ENCODE measurements around the gene TINCR.
"Not testable (repeated sequence)": the region's sequence is repeated elsewhere in the genome, so short reads cannot be mapped to it uniquely, and the experiment has no call there.

Gene TINCR

GRCh38 chr19:5567360-5567969, at the start of gene TINCR:
TSS of gene TINCR (minus strand) at chr19:5567953.
- DNase-seq (ENCODE audit: low read depth in 2 of 2) = no peak

GRCh38 chr19:5617080-5617479, 49.3 kb upstream of the TINCR start:
- no peak for DNase-seq (ENCODE audit: low read depth in 2 of 2)

DNA sequence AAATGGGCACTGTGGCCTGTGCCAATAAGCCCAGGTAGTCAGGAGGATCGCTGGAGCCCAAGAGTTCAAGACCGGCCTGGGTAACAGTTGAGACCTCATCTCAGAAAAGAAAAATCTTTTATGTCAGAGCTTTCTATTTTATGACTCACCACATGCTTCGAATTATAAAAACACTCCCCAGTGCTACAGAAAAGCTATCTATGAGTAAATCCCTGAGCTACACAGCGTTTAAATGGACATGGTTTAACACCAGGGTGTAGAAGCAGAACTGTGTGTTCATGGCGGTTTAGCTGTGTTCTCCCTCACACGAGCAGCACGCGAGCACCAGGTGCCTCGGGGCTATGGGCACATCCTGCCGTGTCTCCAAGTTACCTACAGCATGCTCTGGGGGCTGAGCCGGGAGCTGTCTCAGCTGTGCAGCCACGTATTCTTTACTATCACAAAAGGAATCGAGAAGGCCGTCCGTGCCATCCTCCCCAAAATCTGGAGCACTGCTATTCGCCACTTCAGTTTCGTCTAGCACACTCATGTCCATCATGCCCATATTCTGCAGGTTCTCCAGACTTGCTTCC, 48.1 kb upstream of the TINCR start:
- no peak for DNase-seq (ENCODE audit: low read depth in 2 of 2)

DNA sequence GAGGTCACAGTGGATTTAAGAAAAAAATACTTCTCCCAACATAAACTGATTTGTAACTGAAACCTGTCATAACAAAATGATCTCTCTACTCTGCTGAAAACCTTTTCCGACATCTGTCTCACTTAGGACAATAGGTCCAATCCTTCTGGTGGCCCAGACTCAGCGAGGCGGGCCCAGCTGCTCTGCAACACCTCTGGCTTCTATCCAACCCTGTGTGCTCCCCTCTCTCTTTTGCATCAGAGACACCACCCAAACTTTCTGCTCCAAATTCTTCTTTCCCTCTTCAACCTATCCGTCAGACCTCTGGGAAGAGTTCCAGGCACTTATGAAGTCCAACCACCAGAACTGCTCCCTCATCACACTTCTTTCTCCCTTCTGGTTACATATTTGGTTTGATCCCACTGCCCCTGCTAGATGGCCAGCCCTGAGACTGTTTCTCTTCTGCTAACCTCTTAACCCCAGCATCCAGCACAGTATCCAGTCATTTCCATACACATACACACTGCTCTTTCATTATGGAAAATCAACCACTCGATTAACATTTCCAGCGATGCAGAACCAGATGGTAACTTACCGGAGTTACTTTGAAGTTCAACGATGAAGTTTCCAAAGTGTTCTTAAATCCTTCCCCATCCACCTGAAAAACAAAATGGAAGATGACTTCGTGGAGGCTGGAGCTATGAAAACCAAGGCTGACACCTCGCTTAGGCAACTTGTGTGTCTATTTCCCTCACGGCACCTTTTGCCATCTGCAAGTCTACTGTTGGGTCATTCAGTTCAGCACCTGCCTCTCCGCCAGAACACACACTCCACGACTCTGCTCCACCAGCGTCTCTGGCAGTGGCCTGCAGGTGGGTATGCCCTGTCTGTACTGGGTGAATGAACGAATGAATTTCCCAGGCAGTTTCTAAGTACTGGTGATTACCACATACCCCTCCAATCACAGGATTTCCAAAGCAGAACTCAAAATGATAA, 45.4 kb upstream of the TINCR start:
- no peak for DNase-seq (ENCODE audit: low read depth in 2 of 2)

- no peak for DNase-seq (ENCODE audit: low read depth in 2 of 2)
Measured at GRCh38 chr19:5609881-5610448, 42.2 kb upstream of the TINCR start.

GRCh38 chr19:5608766-5609165, 41.0 kb upstream of the TINCR start:
- DNase-seq (ENCODE audit: low read depth in 2 of 2) = not testable (repeated sequence)

GRCh38 chr19:5608291-5608690, 40.5 kb upstream of the TINCR start:
- DNase-seq (ENCODE audit: low read depth in 2 of 2) = no peak

DNA sequence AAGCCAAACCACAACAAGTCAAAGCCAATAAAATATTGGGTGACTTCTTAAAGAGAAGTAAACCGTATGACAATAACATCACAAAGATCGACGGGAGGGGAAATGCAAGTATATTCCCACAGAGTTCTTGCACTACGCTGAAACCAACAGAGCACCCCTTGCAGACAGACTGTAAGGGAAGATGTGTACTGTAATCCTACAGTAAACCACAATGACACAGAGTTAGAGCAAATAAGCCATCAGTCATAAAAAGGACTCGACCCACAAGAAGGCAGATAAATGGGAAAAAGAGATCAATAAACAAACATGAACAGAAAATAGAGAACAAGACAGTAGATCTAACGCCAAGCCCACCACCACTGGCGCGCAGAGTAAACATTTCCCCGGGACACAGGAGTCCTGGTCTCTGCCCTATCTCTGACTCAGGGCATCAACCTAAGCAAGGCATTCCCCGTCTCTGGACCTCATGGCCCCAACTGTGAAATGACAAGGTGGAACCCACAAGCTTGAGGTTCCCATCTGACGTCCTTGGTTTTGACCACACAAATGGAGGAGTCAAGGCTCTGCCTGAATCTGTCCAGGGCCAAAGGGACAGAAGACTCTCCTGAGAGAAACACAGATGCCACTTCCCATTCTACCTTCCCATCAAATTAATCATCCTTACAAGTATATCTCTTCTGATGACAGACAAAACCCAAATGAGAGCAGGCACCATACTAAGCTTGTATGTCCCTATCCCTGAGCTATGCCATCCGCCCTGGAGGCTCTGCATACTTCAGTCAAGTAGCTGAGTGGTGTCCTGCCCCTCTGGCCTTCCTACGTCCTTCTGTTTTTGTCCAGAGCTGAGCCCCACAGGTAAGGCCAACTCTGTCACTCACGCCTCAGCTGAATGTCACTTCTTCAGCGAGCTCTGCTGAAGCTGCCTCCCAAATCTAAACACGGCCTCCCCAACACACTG, 39.8 kb upstream of the TINCR start:
- no peak for DNase-seq (ENCODE audit: low read depth in 2 of 2)

DNA sequence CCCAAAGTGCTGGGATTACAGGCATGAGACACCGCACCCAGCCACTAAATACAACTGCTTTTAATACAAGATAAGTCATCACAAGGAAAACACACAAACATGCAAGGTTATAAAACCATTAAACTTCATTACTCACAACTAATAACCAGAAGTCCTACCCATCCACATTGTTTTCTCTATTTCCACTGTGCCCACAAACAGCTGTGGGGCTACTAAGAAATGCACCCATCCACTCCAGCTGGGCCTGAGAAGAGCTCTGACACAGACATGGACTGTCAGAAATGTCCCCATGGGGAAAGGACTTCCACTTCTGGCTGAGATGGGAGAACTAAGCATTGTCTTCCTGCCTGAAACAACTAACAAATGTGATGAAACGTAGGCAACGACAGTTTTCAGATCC, 37.6 kb upstream of the TINCR start:
- DNase-seq (ENCODE audit: low read depth in 2 of 2) = no peak

GRCh38 chr19:5603626-5604025, 35.9 kb upstream of the TINCR start:
- no peak for DNase-seq (ENCODE audit: low read depth in 2 of 2)

DNA sequence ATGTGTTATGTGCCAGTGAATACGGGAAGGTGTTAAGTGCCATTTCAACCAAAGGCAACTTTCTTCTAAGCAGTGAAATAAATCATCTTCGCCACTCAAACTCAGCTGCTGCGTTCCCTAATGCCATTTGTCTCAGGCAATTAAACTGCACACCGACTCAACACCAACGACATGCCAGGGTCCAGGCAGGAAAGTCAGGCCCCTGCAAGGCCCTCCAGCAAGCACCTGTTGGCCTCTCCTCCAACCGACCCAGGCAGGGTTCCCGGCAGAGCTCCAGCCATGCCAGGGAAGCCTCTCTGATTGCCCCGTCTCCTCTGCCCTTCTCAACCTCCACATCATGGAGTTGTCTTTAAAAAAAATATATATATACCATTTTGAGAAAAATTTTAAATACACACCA, 33.0 kb upstream of the TINCR start:
- no peak for DNase-seq (ENCODE audit: low read depth in 2 of 2)

GRCh38 chr19:5595745-5596144, 28.0 kb upstream of the TINCR start:
- no peak for DNase-seq (ENCODE audit: low read depth in 2 of 2)

DNA sequence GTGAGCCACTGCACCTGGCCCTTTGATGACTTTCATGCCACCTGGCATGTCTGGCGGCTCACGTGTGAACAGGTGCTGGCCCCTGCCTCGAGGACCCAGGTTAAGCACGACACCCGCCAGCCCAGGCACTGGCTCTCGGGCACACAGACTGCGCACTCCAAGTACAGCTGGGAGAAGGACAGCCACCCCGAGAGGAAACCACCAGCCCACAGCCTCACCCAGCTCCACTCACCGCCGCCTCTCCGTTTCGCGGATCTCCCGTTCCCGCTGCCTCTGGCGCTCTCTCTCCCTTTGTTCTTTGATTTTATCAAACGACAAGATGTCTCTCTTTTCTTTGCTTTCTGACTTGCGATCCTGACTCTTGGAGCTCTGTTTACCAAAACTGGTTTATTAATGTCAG, 27.4 kb upstream of the TINCR start:
- DNase-seq (ENCODE audit: low read depth in 2 of 2) = no peak

- no peak for DNase-seq (ENCODE audit: low read depth in 2 of 2)
Measured at GRCh38 chr19:5594521-5594950, 26.8 kb upstream of the TINCR start.

- no peak for DNase-seq (ENCODE audit: low read depth in 2 of 2)
Measured at GRCh38 chr19:5593343-5594255, 25.8 kb upstream of the TINCR start.

- no peak for DNase-seq (ENCODE audit: low read depth in 2 of 2)
Measured at GRCh38 chr19:5592531-5593342, 25.0 kb upstream of the TINCR start.

DNA sequence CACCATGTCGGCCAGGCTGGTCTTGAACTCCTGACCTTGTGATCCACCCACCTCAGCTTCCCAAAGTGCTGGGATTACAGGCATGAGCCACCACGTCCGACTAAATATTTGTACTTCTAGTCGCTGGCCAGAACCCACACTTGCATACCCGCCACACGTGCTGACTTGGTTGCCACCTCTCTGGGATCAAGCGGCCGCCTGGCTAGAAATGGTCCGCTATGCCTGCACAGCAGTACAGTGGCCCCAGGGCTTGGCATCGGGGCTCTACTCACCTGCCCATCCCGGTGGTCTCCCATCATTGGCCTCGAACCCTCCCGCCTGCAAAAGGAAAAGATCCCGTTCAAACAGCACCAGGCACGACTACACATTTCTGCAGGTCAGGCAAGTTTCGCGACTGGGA, 23.7 kb upstream of the TINCR start:
- no peak for DNase-seq (ENCODE audit: low read depth in 2 of 2)

DNA sequence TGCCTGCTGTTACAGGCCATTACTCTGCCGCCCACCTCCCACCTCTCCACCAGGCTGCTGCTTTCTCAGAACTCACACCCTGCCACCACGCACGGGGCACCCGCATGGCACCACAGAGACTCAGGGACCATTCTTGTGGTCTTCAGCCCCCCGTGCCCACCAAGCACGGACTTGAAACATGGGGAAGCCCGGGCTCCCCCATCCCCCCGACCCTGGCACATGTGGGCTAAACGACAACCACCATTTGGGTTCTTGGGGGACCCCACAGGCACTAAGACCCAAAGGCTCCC, 23.1 kb upstream of the TINCR start:
- DNase-seq (ENCODE audit: low read depth in 2 of 2) = no peak

GRCh38 chr19:5590151-5590864, 22.6 kb upstream of the TINCR start:
- DNase-seq (ENCODE audit: low read depth in 2 of 2) = no peak

All from stimulated activated CD8-positive, alpha-beta memory T cell treated with anti-CD3 and anti-CD28 coated beads, Interleukin-15, amount 100 ng/mL, for 4 hours (primary cell).